ENCODE data around the gene APBB2. TPM values are rescaled to one million over a fixed set of nuclear protein-coding genes. Genes with fewer than 3 reads are reported as not detected.

Gene APBB2
- total and polyA plus RNA-seq, 2 of the 4 experiments (the other 2 are of a cell fraction): 47.9 to 75.5 TPM

DNA sequence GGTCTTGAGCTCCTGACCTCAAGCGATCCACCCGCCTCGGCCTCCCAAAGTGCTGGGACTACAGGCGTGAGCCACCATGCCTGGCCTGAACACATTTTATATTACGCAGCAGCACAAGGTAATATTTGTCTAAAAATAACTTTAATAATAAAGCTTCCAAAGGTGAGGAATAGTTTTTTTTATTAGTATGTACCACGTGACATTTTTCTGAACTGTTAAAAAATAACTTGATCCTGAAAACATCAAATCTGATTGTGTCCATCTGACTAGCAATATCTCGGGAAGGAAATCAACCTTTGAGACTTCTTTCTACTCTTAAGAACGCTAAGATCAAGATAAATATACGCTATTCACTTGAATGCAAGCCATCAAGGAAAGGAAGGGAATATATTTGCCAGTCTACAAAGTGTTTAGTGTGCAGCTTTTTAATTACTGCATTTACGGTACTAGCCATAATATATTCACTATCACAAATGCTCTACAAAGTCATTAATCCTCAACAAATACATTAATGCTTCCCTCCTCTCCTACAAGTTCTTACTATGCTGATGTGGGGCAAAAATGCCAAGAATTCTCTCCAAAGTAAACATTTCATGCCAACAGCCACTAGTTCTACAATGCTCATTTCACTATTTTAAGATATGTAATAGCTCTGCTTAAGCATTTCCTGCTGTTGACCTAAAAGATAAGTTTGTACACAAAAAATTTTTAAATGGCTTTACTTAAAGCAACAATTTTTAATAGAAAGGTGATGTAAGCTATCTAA lies 143.6 kb downstream of the APBB2 start (continued):
- no peak for TF ChIP-seq SMC3 (IDR thresholded peaks at IDR 0.05; ENCODE audit: low read depth, low read length)

DNA sequence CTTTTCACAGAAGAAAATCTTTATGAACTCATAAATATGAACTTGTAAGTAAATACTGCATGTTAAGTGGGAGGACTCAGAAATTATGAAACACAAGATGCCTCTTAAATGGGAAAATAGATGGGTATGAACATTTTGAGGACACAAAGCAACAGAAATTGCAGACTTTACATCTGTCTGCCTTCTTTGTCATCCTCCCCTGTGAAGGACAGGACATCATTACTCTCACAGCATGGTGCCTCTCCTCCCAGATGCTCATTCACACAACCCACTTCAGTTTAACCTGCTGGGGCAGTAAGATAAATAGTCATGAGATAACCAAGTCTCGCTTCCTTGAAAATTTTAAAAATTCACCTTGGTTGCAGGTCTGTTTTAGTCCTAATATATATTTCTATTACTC lies 144.5 kb downstream of the APBB2 start:
- Histone ChIP-seq H2AK5ac (ENCODE audit: low read depth, low read length) (no peak overlapping the region), H4K8ac (ENCODE audit: low read depth in 2 of 2, low read length in 2 of 2) (no peak overlapping the region), H4K5ac (ENCODE audit: low read depth, low read length) (no peak overlapping the region), H3K23ac (ENCODE audit: low read depth, low read length) (0 out of 2 replicates have a peak overlapping the region, but pooled peaks have one; percentile 57), H3K9me1 (ENCODE audit: insufficient read depth, low read length) (no peaks in the 10 kb centered on the region; the same call in 1 of the 2 replicates), H3K27me3 (ENCODE audit: control insufficient read depth, insufficient read depth, low read length) (no peaks in the 10 kb centered on the region), H3K56ac (ENCODE audit: extremely low read depth, insufficient read depth, low read length) (no peak overlapping the region), H3K4me1 (ENCODE audit: control insufficient read depth, insufficient read depth, low read length) (peaks cover 7% of the 10 kb centered on the region), H2AFZ (replicated peaks; ENCODE audit: low read length, poor library complexity) (no peak overlapping the region), H2BK120ac (ENCODE audit: low read depth, low read length) (no peak overlapping the region), H4K20me1 (ENCODE audit: insufficient read depth, low read length) (no peaks in the 10 kb centered on the region), H3K14ac (replicated peaks; ENCODE audit: low read depth, low read length) (no peak overlapping the region), H2BK15ac (ENCODE audit: low read depth, low read length) (no peak overlapping the region), H2BK5ac (ENCODE audit: low read depth, low read length, poor library complexity, severe bottlenecking) (no peak overlapping the region), H3K4me3 (ENCODE audit: insufficient read depth, low read depth, low read length) (no peak overlapping the region), H2BK20ac (ENCODE audit: low read depth, low read length) (no peak overlapping the region), H3K79me1 (ENCODE audit: low read depth in 1 of 2, low read length in 2 of 2) (peaks cover 6 to 16% of the 10 kb centered on the region in 2 experiments; a peak in 3 of 4 replicates), H3K27ac (ENCODE audit: insufficient read depth, low read length) (no peak overlapping the region), H3K18ac (ENCODE audit: low read depth, low read length) (peak overlapping the region; percentile 59; the same call in 1 of the 2 replicates), H3K4ac (ENCODE audit: low read depth, low read length) (no peak overlapping the region), H3K36me3 (ENCODE audit: control insufficient read depth, insufficient read depth, low read length) (no peaks in the 10 kb centered on the region), H3K9me3 (ENCODE audit: control insufficient read depth, insufficient read depth, low read length) (no peaks in the 10 kb centered on the region), H2AK9ac (replicated peaks; ENCODE audit: low read depth, low read length, poor library complexity) (no peak overlapping the region), H4K91ac (ENCODE audit: insufficient read depth, low read depth, low read length) (no peak overlapping the region), H3K9ac (ENCODE audit: low read depth, low read length) (no peak overlapping the region), H3K4me2 (ENCODE audit: low read depth, low read length) (no peak overlapping the region)
- POLR2A ChIA-PET (ENCODE audit: unreplicated experiment): no interaction called here
- WGBS, 2 experiments (ENCODE audit: extremely low coverage in 2 of 2, insufficient read length in 1 of 2): no CpG with 5 or more reads among the region's 1 CpG
- intact Hi-C loops (cut with micrococcal nuclease) (loop anchor here (5.0 kb wide), 1 partner anchor 43 kb away; no protein-coding TSS in a partner anchor), in situ Hi-C loops (cut with MboI; ENCODE audit: low sequenced_read_pairs) (no loop called here), dilution Hi-C loops (cut with HindIII; ENCODE audit: low sequenced_read_pairs, unreplicated experiment) (no loop called here)
- CTCF ChIA-PET: interaction anchor here (0.6 kb wide), 1 partner anchor 24 kb away, joined by 3 read pairs; no protein-coding TSS in a partner anchor
- DNase-seq: no peak
- BruUV-seq (replicated peaks): no TSS peak
- no peak for ATAC-seq (ENCODE audit: low read depth)
- TF ChIP-seq, protein P1, sequence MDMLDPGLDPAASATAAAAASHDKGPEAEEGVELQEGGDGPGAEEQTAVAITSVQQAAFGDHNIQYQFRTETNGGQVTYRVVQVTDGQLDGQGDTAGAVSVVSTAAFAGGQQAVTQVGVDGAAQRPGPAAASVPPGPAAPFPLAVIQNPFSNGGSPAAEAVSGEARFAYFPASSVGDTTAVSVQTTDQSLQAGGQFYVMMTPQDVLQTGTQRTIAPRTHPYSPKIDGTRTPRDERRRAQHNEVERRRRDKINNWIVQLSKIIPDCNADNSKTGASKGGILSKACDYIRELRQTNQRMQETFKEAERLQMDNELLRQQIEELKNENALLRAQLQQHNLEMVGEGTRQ (IDR thresholded peaks at IDR 0.05; ENCODE audit: low read depth, low read length): no peak
- TF ChIP-seq CEBPB (IDR thresholded peaks at IDR 0.05; ENCODE audit: low read depth, low read length) (no peak), NFE2L2 (IDR thresholded peaks at IDR 0.05; ENCODE audit: low read depth, low read length) (no peak), MAFK (IDR thresholded peaks at IDR 0.05; ENCODE audit: low read depth, low read length) (no peak), CHD1 (IDR thresholded peaks at IDR 0.05; ENCODE audit: low read depth, low read length) (no peak), FOS (IDR thresholded peaks at IDR 0.05; ENCODE audit: low read depth, low read length) (no peak), RAD21 (IDR thresholded peaks at IDR 0.05; ENCODE audit: low read length) (no peak), MAZ (IDR thresholded peaks at IDR 0.05; ENCODE audit: borderline replicate concordance, low read depth, low read length) (no peak), RFX5 (IDR thresholded peaks at IDR 0.05; ENCODE audit: low read depth, low read length) (no peak), SMC3 (IDR thresholded peaks at IDR 0.05; ENCODE audit: low read depth, low read length) (no peak), POLR2A (IDR thresholded peaks at IDR 0.05; ENCODE audit: low read depth, low read length) (no peak)

Measured in IMR-90 (cell line).